K562 (cell line): ENCODE results near the gene KLHL33. TPM values are rescaled to one million over a fixed set of nuclear protein-coding genes. Genes with fewer than 3 reads are reported as not detected.

ENCODE experiments used
- ATAC-seq: fragments of 200-7000 bp; cut with Tn5 transposase; 3 replicates; pipeline ENCODE4 v1.9.1; 2020; ENCODE audit warnings: moderate library complexity
- BruUV-seq: library from RNA; stranded (reverse); fragments of 400-500 nt; replicated peaks from 2 replicates; lab custom pipeline; 2021; lab: Mats Ljungman, UMichigan
- CTCF ChIA-PET: fragments of 300-600 bp; formaldehyde crosslinking; extraction: SDS; loops from one replicate; lab custom pipeline; 2021; ENCODE audit warnings: low intra/inter-chr PET ratio; lab: Yijun Ruan, JAX
- POLR2A ChIA-PET: fragments of 300-600, 350-650 bp; sonication (Branson Sonifier 250); formaldehyde crosslinking; extraction: SDS; loops from one replicate; lab custom pipeline; 2021; ENCODE audit warnings: antibody characterized with exemption, inconsistent platforms; lab: Yijun Ruan, JAX
- DNase-seq, 4 experiments: peaks; one replicate each; pipeline versions ENCODE4 v3.0.0 to v3.0.0-alpha.2; 2011 to 2018; ENCODE audit warnings: low spot score in 3 of 4, mixed read lengths in 3 of 4; ENCODE audit errors: extremely low read depth in 1 of 4
- FAIRE-seq: peaks from 2 replicates; lab custom pipeline; 2011; peaks lifted over from hg19 to GRCh38; lab: Jason Lieb, UNC
- H2AFZ ChIP-seq: 2 replicates; pipeline ENCODE4 v1.6.0; 2011; ENCODE audit warnings: low read depth, low read length, control low read depth, inconsistent platforms
- H3K27ac ChIP-seq: fragments of 200-600 bp; 3 replicates; pipeline ENCODE4 v1.8.0; 2011; ENCODE audit warnings: low read depth, mild to moderate bottlenecking, control low read depth, inconsistent platforms, low read length, moderate library complexity, mixed read lengths; ENCODE audit errors: extremely low read depth
- H3K27me3 ChIP-seq, 2 experiments: fragments of 300-600 bp in 1 of 2; 2 replicates in 1 of 2; 3 replicates in 1 of 2; pipeline versions ENCODE4 v1.6.0 to v1.8.0; 2011; ENCODE audit warnings: inconsistent platforms in 2 of 2, low read length in 2 of 2, mild to moderate bottlenecking in 1 of 2, mixed read lengths in 1 of 2, moderate library complexity in 1 of 2; ENCODE audit not compliant: control insufficient read depth in 2 of 2, insufficient read depth in 2 of 2
- H3K36me3 ChIP-seq: fragments of 300-600 bp; 3 replicates; pipeline ENCODE4 v1.8.0; 2011; ENCODE audit warnings: mild to moderate bottlenecking, low read length, inconsistent platforms; ENCODE audit not compliant: control insufficient read depth, insufficient read depth
- H3K4me1 ChIP-seq, 2 experiments: fragments of 200-600 bp in 1 of 2; replicated peaks in 1 of 2; 2 replicates in 1 of 2; 3 replicates in 1 of 2; pipeline versions ENCODE4 v1.5.1 to v1.8.0; 2011; ENCODE audit warnings: inconsistent platforms in 2 of 2, low read length in 2 of 2, mild to moderate bottlenecking in 1 of 2, mixed read lengths in 1 of 2, moderate library complexity in 1 of 2; ENCODE audit not compliant: control insufficient read depth in 2 of 2, insufficient read depth in 2 of 2
- H3K4me2 ChIP-seq: 2 replicates; pipeline ENCODE4 v1.6.1; 2011; ENCODE audit warnings: low read length, control low read depth, inconsistent platforms, mixed read lengths; ENCODE audit not compliant: insufficient read depth
- H3K4me3 ChIP-seq: fragments of 200-600 bp; sonication (generic), shearing (Covaris generic); 2 replicates; pipeline ENCODE4 v1.5.1; 2016; ENCODE audit warnings: control low read depth, inconsistent platforms
- H3K79me2 ChIP-seq: fragments of 200-600 bp; 3 replicates; pipeline ENCODE4 v1.8.0; 2011; ENCODE audit warnings: low read length, inconsistent platforms; ENCODE audit not compliant: control insufficient read depth, insufficient read depth
- H3K9ac ChIP-seq, 2 experiments: 2 replicates each; pipeline versions ENCODE4 v1.6.0 to v1.6.1; 2011; ENCODE audit warnings: low read depth in 2 of 2, low read length in 2 of 2, control low read depth in 1 of 2, inconsistent platforms in 1 of 2, mild to moderate bottlenecking in 1 of 2, mixed read lengths in 1 of 2; ENCODE audit not compliant: insufficient read depth in 1 of 2
- H3K9me1 ChIP-seq: one replicate; pipeline ENCODE4 v1.6.0; 2011; ENCODE audit warnings: inconsistent platforms, mild to moderate bottlenecking, low read length, moderate library complexity; ENCODE audit not compliant: control insufficient read depth, insufficient read depth
- H3K9me3 ChIP-seq: replicated peaks from 2 replicates; pipeline ENCODE4 v1.5.1; 2011; ENCODE audit warnings: low read depth, low read length, inconsistent platforms; ENCODE audit not compliant: control insufficient read depth, insufficient read depth
- H4K20me1 ChIP-seq: replicated peaks from 2 replicates; pipeline ENCODE4 v1.6.1; 2011; ENCODE audit warnings: low read length, inconsistent platforms, mixed read lengths; ENCODE audit not compliant: control insufficient read depth, insufficient read depth
- DLX4 ChIP-seq: fragments of 250-450 bp; sonication (Bioruptor Pico); IDR thresholded peaks from 2 replicates; pipeline ENCODE4 v1.6.1; 2021; ENCODE audit warnings: mild to moderate bottlenecking
- GABPA ChIP-seq: fragments of 200-800 bp; sonication (Bioruptor generic); conservative IDR thresholded peaks from 2 replicates; pipeline ENCODE4 v1.6.1; 2016; ENCODE audit warnings: low read depth, missing genetic modification characterization, missing compliant biosample characterization
- SNAPC5 ChIP-seq: fragments of 250-450 bp; sonication (Bioruptor Pico); IDR thresholded peaks from 2 replicates; pipeline ENCODE4 v1.8.0; 2021; ENCODE audit warnings: moderate library complexity, mild to moderate bottlenecking, inconsistent platforms
- ZBTB34 ChIP-seq: fragments of 250-450 bp; sonication (Bioruptor Pico); IDR thresholded peaks from 2 replicates; pipeline ENCODE4 v1.8.0; 2021; ENCODE audit warnings: mild to moderate bottlenecking, moderate library complexity
- WGBS: fragments of 100-300 bp; shearing (Covaris generic); methylation state at CpG from one replicate; pipeline ENCODE4 v1.1.6; 2016; ENCODE audit warnings: low coverage, mixed read lengths; ENCODE audit not compliant: insufficient coverage; ENCODE audit errors: missing lambda C conversion rate; 5-methylcytosine and 5-hydroxymethylcytosine counted together
- in situ Hi-C: fragments of 300-500 bp; cut with MboI; formaldehyde crosslinking; loops from 4 replicates; pipeline ENCODE4 v1.15.0; 2018; ENCODE audit warnings: inconsistent platforms, mixed read lengths
- intact Hi-C: fragments of 100-400 bp; cut with micrococcal nuclease; formaldehyde crosslinking; loops from 2 replicates; pipeline ENCODE4 v1.14.2; 2022
- polyA plus RNA-seq, 8 experiments: library from polyadenylated mRNA; depleted of rRNA in 4 of 8; stranded (reverse) in 5 of 8; unstranded in 3 of 8; fragments of >200 nt; fragmentation: Nextera tagmentation in 2 of 8; fragmentation: Illumina TruSeq in 1 of 8; extraction: Ambion mirVana in 2 of 8; extraction: Trizol in 1 of 8; gene quantifications; 2 replicates each; pipeline versions ENCODE4 v1.2.1 to v1.2.3, GENCODE V29; 2011 to 2014; ENCODE audit warnings: inconsistent platforms in 1 of 8, missing spikeins in 1 of 8
- total RNA-seq, 7 experiments: library from RNA; depleted of rRNA in 6 of 7; stranded (reverse); fragments of >200 nt in 6 of 7; fragmentation: Illumina TruSeq in 2 of 7; extraction: Trizol in 2 of 7; gene quantifications; 2 replicates each; pipeline versions ENCODE4 v1.2.1 to v1.2.3, GENCODE V29; 2011 to 2021; ENCODE audit warnings: low replicate concordance in 1 of 7

The KLHL33 gene
- total and polyA plus RNA-seq, 9 of the 15 experiments (the other 6 are each of a cell fraction or from before 2014, with no cell fraction given): 0.04 to 0.27 (median 0.13) TPM; not detected in 6

- in situ Hi-C loops: no loop called here
- Histone ChIP-seq H4K20me1 (no peaks in the 10 kb centered on the region), H3K27me3 (no peaks in the 10 kb centered on the region), H3K9ac (no peak overlapping the region), H3K9me3 (no peaks in the 10 kb centered on the region), H3K36me3 (peaks cover 24% of the 10 kb centered on the region; the same call in 2 of the 3 replicates), H3K4me1 (peaks cover 4 to 6% of the 10 kb centered on the region in 2 experiments; a peak in 4 of 5 replicates), H3K9me1 (peaks cover 3% of the 10 kb centered on the region), H3K27ac (no peak overlapping the region), H3K4me3 (no peak overlapping the region), H2AFZ (no peak overlapping the region), H3K79me2 (no peaks in the 10 kb centered on the region; the same call in none of the 3 replicates), H3K4me2 (no peak overlapping the region)
- BruUV-seq: no TSS peak
- ChIA-PET POLR2A (no interaction called here), CTCF (no interaction called here)
- 42% methylated on average over 2 of the region's 2 CpGs for WGBS
- no peak for TF ChIP-seq GABPA (tag)
- no peak for TF ChIP-seq SNAPC5
- TF ChIP-seq DLX4 (CRISPR knock-in tag): no peak
- TF ChIP-seq ZBTB34: no peak
- intact Hi-C loops: no loop called here
- no peak for FAIRE-seq
- ATAC-seq: no peak
- DNase-seq: no peak
Observed at GRCh38 chr14:20409226-20409625, 26.7 kb downstream of the KLHL33 start.
